NCI-H146 (cell line): Measurements from ENCODE around the gene NUP214.
"Not testable (repeated sequence)": the region's sequence is repeated elsewhere in the genome, so short reads cannot be mapped to it uniquely, and the experiment has no call there.

ENCODE experiments used
- DNase-seq: peaks from one replicate; lab custom pipeline; 2025; lab: John Stamatoyannopoulos, UW

NUP214 gene

GRCh38 chr9:131096269-131097125 is 28.9 kb upstream of the NUP214 start, which contains the start of gene AIF1L:
AIF1L (plus strand) TSS chr9:131096531; CDS start chr9:131096630, 99 bp downstream.
- DNase-seq = peak; percentile 76

DNA sequence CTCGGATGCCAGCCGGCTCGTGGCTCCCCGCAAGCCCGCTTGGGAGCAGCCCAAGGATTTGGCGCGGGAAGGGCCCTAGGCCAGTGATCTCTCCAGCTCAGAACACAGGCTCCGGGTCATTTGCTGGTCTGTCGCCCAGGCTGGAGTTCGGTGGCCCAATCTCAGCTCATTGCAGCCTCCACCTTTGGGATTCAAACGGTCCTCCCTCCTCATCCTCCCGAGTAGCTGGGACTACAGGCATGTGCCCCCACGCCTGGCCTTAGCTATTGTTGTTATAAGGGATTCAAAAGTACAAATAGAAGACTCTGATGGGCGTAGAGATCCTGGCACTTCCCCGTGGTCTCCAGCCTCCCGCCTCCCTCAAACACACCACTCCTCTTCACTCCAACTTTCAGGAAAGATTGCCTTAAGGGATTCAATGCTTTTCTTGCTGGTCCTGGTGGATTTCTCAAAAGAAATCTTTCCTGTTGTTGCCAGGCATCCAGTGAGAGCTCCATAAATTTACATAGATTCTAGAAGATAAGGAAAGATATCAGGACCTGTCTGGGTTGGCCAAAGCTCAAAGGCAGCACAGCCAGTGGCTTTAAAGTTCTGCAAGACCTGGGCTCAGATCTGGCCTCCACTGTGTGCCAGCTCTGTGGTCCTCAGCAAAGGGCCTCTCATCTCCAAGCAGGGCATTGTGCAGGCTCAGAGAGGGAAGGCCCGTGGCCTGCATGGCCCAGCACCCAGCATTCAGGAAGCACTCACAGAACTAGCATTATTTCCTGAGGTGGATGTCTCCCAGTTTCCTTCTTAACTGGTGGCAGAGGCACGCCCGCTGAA is 28.0 kb upstream of the NUP214 start:
- no peak for DNase-seq

DNA sequence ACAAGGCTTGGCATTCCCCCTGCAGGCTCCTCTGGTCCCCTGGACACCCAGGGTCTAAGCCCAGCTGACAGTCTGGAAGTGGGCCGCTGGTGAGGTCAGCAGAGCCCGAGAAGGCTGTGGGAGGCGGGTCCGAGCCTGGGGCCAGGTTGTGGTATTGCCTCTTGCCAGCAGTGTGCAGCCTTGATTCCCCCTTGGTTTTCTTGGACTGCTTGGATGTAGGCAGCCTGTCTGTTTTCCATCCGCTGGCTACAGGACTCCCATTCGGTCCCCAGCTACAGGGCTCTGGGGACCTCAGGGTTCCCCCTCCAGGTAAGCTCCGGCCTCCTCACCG is 27.5 kb upstream of the NUP214 start:
- no peak for DNase-seq

DNA sequence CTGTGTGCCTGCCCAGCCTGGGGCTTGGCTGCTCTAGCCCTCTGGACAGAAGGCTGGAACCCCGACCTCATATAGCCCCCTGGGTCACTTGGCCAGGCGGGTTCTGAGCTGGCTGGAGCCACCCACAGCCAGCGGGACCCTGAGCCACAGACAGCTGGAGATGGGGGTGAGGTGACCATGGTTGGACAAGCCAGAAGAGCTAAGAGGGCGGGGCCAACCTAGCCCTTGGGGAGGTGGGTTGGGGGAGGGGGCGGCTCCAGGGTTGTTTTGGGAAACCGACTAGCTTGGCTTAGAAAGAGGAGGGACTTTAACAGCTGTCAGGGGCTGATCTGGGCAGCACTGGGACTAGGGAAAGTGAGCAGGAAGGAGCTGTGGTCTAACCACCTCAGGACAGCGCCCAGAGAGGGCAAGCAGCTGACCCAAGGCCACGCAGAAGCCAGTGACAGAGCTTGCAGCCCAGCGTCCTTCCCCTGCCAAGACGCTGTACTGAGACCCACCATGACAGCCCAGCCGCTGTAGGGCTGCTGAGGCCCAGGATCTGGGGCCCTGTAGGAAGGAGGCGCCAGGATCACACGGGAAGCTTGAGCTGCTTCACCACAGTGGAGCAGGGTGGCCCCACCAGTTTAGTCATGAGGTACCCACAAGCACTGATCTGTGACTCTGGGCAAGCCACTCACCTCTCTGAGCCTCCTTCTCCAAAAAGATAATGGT is 26.8 kb upstream of the NUP214 start:
- no peak for DNase-seq

DNA sequence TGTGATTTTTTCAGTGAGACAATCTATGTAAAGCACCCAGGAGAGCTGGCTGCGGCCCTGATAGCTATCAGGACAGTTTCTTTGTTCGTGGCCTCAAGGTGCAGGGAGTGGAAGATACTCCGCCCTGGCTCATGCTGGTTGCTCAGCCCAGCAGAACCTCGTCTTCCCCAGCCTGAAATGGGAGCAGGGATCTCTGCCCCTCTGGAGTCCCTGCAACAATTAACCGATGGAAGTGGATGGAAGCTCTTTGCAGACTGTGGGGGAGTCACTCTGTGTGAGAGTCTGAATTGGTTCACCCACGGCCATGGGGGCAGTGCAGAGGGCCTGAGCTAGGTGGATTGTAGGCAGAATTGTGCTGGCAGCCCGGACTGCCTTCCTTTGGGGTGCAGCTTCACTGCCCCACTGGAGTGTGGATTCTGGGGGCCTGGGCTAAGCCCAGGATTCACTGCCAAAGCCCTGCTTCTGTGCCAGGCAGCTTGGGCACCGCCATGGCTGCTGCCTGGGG is 26.2 kb upstream of the NUP214 start:
- no peak for DNase-seq

DNA sequence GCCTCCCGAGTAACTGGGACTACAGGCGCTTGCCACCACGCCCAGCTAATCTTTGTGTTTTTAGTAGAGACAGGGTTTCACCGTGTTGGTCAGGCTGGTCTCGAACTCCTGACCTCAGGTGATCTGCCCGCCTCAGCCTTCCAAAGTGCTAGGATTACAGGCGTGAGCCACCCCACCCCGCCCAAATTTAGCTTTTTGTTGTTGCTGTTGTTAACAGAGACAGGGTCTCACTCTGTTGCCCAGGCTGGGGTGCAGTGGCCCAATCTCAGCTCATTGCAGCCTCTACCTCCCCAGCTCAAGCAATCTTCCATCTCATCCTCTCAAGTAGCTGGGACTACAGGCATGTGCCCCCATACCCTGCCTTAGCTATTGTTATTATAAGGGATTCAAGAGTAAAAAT is 25.5 kb upstream of the NUP214 start:
- DNase-seq = not testable (repeated sequence)

DNA sequence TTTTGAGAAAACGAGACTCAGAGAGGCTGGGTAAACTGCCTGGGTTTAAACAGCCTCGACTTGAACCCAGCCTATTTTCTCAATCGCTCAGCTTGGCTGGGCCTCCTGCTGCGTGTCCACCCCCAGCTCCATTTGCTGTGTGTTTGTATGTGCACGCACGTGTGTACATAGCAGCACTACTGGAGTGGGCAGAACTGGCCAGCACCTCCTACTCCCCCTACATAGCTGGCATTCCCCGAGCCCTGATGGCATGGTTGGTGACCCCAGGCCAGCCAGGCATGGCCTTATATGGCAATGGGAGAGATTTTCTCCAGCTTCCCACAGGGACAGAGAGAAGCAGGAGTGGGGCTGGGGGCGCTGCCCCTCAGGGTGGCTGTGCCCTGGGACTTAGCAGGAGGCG is 24.9 kb upstream of the NUP214 start:
- no peak for DNase-seq

DNA sequence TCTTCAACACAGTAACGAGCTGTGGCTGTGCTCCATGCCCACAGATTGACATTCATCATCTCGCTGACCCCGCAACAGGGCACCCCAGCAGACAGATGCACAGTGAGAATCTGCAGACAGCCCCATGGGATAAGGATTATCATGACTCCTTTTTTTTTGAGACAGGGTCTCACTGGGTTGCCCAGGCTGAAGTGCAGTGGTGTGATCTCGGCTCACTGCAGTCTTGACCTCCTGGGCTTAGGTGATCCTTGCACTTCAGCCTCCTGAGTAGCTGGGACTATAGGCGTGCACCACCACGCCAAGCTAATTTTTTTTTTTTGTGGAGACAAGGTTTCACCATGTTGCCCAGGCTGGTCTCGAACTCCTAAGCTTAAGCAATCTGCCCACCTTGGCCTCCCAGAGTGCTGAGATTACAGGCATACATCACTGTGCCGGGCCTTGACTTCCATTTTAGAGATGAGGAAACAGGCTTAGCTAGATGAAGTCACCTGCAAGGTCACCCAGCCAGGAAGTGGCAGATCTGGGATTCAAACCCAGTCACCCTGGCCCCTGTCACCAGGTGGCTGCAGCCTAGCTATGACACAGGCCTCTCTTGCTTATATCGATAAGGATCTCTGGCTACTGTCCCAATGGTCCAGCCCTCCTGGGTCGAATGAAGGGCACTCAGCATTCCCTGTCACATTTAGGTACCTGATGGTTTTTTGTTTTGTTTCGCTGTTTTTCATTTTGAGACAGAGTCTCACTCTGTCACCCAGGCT is 24.0 kb upstream of the NUP214 start:
- DNase-seq = no peak

GRCh38 chr9:131103024-131103423 is 22.4 kb upstream of the NUP214 start:
- no peak for DNase-seq

- no peak for DNase-seq
Measured at GRCh38 chr9:131103535-131103934, 21.9 kb upstream of the NUP214 start.

DNA sequence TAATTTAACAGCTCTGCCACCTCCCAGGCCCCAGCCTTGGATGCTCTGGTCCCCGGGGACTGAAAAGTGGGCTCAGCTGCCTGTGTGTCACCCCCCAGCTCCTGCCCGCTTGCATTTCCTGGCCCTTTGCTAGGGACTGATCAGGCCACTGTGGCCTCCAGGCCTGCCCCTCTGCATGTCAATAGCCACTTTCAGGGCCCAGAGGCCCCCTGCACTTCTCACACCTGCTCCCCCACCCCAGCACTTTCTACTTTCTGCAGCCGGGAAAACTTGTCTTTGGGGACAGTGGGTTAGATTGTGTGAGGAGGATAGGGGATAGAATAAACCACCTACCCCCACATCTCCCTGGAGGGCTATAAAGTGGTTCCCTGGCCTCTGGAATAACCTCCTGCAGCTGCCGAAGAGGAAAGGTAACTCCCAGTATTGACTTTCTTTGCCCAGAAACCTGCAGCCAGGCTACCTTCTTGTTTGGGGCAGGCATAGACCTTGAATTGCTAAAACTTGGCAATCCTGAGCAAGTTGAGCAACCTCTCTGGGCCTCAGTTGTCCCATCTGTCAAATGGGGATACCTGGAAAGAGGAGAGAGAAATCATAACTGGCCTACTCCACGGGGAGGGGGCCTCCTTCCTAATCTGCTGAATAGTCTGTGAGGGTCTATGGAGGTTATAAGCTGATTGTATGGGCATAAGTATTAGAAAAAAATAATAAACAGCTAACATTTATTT is 21.2 kb upstream of the NUP214 start:
- DNase-seq = no peak

GRCh38 chr9:131105952-131106351 is 19.4 kb upstream of the NUP214 start:
- DNase-seq = no peak

- no peak for DNase-seq
Measured at GRCh38 chr9:131107760-131108159, 17.6 kb upstream of the NUP214 start.

DNA sequence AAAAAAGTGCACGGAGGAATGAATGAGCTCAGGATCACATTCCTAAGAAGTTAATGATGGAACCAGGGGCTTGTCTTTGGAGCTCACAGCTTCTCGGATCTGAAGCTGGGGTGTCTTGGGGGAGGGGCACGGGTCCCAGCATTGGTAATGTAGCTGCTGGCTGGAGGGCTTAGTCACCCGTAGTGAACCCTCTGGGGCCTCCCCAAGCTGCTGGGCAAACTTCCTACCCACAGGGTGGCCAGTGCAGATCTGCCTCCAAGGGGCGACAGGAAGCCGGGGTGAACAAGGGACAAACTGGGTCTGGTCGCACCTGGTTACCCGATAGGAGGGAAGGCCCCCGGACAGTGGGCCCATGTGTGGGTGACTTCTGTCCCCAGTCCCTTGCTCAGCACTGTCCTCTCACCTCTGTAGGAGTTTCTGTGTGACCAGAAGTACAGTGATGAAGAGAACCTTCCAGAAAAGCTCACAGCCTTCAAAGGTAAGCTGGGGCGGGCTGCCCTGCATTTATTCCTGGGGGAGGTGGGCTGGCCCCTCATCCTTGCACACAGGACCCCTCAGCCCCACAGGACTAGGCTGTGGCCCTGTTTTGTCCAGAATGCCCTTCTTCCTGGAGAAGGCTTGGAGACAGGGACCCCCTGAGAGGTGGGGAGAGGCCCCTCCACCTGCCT is 14.1 kb upstream of the NUP214 start:
- DNase-seq = no peak

- DNase-seq = no peak
Measured at GRCh38 chr9:131111854-131112311, 13.5 kb upstream of the NUP214 start.

- DNase-seq = no peak
Measured at GRCh38 chr9:131112374-131113154, 12.8 kb upstream of the NUP214 start.

DNA sequence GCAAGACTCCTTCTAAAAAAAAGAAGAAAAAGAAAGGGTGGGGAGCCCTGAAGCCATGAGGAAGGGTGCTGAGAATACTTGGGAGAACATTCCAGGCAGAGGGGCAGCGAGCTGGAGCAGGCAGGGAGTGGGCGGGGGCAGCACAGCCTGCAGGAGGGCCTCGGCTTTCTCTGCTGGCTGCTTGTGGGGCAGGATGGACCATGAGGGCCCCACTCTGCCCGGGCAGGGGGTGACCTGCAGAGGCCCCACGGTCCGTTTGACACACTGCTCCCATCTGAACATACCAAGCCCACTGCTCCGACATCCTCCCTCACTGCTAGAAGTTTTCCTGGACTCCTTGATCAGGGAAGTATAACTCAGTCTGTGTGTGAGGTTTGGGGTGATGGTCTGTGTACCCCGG is 11.7 kb upstream of the NUP214 start:
- no peak for DNase-seq

GRCh38 chr9:131114084-131114535 is 11.3 kb upstream of the NUP214 start:
- DNase-seq = no peak

DNA sequence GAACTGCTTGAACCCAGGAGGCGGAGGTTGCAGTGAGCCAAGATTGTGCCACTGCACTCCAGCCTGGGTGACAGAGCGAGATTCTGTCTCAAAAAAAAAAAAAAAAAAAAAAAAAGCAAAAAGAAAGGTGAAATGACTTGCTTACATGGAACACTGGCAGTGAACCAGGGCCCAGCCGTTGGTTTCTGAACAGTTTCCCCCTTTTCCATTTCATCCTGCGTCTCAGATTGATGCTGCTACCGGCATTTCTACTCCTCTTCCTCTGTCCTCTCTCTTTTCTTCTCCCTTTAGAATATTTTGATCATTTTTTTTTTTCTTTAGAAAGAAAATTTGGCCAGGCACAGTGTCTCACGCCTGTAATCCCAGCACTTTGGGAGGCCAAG is 10.0 kb upstream of the NUP214 start:
- DNase-seq = not testable (repeated sequence)
